Measurements from ENCODE around the gene NCAM1. TPM values are rescaled to one million over a fixed set of nuclear protein-coding genes. Genes with fewer than 3 reads are reported as not detected.

NCAM1 gene
- total and polyA plus RNA-seq, 9 of the 15 experiments (the other 6 are each of a cell fraction or from before 2014, with no cell fraction given): 0.09 to 0.23 TPM; not detected in 7

DNA sequence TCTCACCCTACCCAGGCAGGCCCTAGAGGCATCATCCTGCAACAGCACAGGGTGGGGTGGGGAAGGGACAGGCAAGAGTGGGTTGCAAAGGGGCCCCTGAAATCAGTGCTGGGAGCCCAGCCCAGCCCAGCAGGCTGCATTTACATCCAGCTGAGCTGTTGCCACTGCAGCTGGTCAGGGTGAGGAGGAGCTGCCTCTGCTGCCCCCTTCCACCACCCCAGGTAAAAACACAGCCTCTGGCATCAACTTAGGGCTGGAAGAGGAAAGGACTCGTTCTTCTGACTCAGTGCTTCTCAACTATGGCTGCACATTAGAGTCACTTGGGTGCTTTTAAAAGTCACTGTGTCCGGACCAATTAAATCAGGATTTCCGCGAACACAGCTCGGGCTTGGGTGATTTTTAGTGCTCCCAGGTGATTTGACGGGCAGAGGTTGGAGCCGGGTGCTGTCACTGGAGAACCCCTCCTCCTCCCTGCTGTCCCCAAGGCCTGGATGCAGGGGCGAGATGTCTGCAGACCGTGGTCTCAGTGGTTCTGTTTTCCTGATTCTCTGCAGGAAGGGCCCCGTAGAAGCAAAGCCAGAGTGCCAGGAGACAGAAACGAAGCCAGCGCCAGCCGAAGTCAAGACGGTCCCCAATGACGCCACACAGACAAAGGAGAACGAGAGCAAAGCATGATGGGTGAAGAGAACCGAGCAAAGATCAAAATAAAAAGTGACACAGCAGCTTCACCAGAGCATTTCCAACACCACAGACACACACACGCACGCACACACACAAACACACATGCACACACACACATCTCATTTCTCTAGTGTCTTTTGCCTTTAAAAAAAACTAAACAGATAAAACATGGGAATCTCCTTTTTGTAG, 313.7 kb downstream of the NCAM1 start (continued):
- TF ChIP-seq ZNF740 (CRISPR knock-in tag; IDR thresholded peaks at IDR 0.05): no peak
- no peak for TF ChIP-seq ZNF740 (tag; IDR thresholded peaks at IDR 0.05)
- no peak for TF ChIP-seq ZNF76 (CRISPR knock-in tag; IDR thresholded peaks at IDR 0.05; ENCODE audit: borderline replicate concordance)
- TF ChIP-seq KLF1 (tag; IDR thresholded peaks at IDR 0.05): no peak
- TF ChIP-seq FOXP1 (CRISPR knock-in tag; IDR thresholded peaks at IDR 0.05): no peak
- TF ChIP-seq ZNF561 (CRISPR knock-in tag; conservative IDR thresholded peaks at IDR 0.05): no peak
- no peak for TF ChIP-seq ZZZ3 (IDR thresholded peaks at IDR 0.05)
- TF ChIP-seq, protein P1, sequence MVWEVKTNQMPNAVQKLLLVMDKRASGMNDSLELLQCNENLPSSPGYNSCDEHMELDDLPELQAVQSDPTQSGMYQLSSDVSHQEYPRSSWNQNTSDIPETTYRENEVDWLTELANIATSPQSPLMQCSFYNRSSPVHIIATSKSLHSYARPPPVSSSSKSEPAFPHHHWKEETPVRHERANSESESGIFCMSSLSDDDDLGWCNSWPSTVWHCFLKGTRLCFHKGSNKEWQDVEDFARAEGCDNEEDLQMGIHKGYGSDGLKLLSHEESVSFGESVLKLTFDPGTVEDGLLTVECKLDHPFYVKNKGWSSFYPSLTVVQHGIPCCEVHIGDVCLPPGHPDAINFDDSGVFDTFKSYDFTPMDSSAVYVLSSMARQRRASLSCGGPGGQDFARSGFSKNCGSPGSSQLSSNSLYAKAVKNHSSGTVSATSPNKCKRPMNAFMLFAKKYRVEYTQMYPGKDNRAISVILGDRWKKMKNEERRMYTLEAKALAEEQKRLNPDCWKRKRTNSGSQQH (CRISPR knock-in tag; IDR thresholded peaks at IDR 0.05): no peak
- TF ChIP-seq RAD21 (CRISPR knock-in tag; conservative IDR thresholded peaks at IDR 0.05 in 1 of 2, IDR thresholded peaks at IDR 0.05 in 1 of 2): 0 out of 4 replicates have a peak, but pooled peaks of 1 of the 2 experiments have one; percentile 8
- TF ChIP-seq SMARCA4 (IDR thresholded peaks at IDR 0.05): no peak
- no peak for TF ChIP-seq ZNF436 (CRISPR knock-in tag; IDR thresholded peaks at IDR 0.05)
- TF ChIP-seq NKRF (IDR thresholded peaks at IDR 0.05; ENCODE audit: borderline replicate concordance): no peak
- TF ChIP-seq HNRNPUL1 (IDR thresholded peaks at IDR 0.05; ENCODE audit: low read length): no peak
- TF ChIP-seq, protein P2, sequence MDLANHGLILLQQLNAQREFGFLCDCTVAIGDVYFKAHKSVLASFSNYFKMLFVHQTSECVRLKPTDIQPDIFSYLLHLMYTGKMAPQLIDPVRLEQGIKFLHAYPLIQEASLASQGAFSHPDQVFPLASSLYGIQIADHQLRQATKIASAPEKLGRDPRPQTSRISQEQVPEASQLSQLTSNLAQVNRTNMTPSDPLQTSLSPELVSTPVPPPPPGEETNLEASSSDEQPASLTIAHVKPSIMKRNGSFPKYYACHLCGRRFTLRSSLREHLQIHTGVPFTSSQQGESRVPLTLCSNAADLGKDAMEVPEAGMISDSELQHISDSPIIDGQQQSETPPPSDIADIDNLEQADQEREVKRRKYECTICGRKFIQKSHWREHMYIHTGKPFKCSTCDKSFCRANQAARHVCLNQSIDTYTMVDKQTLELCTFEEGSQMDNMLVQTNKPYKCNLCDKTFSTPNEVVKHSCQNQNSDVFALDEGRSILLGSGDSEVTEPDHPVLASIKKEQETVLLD (IDR thresholded peaks at IDR 0.05): no peak
- TF ChIP-seq, protein P3, sequence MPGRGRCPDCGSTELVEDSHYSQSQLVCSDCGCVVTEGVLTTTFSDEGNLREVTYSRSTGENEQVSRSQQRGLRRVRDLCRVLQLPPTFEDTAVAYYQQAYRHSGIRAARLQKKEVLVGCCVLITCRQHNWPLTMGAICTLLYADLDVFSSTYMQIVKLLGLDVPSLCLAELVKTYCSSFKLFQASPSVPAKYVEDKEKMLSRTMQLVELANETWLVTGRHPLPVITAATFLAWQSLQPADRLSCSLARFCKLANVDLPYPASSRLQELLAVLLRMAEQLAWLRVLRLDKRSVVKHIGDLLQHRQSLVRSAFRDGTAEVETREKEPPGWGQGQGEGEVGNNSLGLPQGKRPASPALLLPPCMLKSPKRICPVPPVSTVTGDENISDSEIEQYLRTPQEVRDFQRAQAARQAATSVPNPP (IDR thresholded peaks at IDR 0.05; ENCODE audit: borderline replicate concordance, insufficient read depth, insufficient read length): no peak
- no peak for TF ChIP-seq SMAD4 (CRISPR knock-in tag; conservative IDR thresholded peaks at IDR 0.05)
- TF ChIP-seq PKNOX1 (IDR thresholded peaks at IDR 0.05): 0 out of 2 replicates have a peak, but pooled peaks have one; percentile 20

Measured in K562 (cell line).